ENCODE measurements around the gene TTYH3. TPM values are rescaled to one million over a fixed set of nuclear protein-coding genes. Genes with fewer than 3 reads are reported as not detected.
"Not testable (repeated sequence)": the region's sequence is repeated elsewhere in the genome, so short reads cannot be mapped to it uniquely, and the experiment has no call there.

The TTYH3 gene
- total RNA-seq, 1 experiment from 2014 or later: 278 TPM

- Histone ChIP-seq H3K27me3 (ENCODE audit: control insufficient read depth, insufficient read depth, low read length) (no peaks in the 10 kb centered on the region), H3K4me3 (ENCODE audit: low read depth in 2 of 2, low read length in 2 of 2) (no peak overlapping the region), H3K27ac (ENCODE audit: low read length) (no peak overlapping the region), H3K36me3 (ENCODE audit: control insufficient read depth, insufficient read depth, low read length) (no peaks in the 10 kb centered on the region), H3K4me1 (ENCODE audit: control insufficient read depth, insufficient read depth, low read length) (no peaks in the 10 kb centered on the region), H3K9me3 (ENCODE audit: control insufficient read depth, insufficient read depth, low read depth, low read length) (no peaks in the 10 kb centered on the region)
- DNase-seq (ENCODE audit: low read depth, low spot score) (no peak), ATAC-seq (peak; percentile 18; the same call in 1 of the 2 replicates)
- in situ Hi-C loops (cut with HindIII; ENCODE audit: low pct_unique_long_range_greater_than_20kb, low sequenced_read_pairs) (no loop called here), intact Hi-C loops (cut with micrococcal nuclease; ENCODE audit: unreplicated experiment) (no loop called here)
- CTCF ChIA-PET: no interaction called here
- BruUV-seq (replicated peaks): no TSS peak
- TF ChIP-seq POLR2AphosphoS5 (IDR thresholded peaks at IDR 0.05; ENCODE audit: low read depth, low read length): no peak
- TF ChIP-seq, protein P1, sequence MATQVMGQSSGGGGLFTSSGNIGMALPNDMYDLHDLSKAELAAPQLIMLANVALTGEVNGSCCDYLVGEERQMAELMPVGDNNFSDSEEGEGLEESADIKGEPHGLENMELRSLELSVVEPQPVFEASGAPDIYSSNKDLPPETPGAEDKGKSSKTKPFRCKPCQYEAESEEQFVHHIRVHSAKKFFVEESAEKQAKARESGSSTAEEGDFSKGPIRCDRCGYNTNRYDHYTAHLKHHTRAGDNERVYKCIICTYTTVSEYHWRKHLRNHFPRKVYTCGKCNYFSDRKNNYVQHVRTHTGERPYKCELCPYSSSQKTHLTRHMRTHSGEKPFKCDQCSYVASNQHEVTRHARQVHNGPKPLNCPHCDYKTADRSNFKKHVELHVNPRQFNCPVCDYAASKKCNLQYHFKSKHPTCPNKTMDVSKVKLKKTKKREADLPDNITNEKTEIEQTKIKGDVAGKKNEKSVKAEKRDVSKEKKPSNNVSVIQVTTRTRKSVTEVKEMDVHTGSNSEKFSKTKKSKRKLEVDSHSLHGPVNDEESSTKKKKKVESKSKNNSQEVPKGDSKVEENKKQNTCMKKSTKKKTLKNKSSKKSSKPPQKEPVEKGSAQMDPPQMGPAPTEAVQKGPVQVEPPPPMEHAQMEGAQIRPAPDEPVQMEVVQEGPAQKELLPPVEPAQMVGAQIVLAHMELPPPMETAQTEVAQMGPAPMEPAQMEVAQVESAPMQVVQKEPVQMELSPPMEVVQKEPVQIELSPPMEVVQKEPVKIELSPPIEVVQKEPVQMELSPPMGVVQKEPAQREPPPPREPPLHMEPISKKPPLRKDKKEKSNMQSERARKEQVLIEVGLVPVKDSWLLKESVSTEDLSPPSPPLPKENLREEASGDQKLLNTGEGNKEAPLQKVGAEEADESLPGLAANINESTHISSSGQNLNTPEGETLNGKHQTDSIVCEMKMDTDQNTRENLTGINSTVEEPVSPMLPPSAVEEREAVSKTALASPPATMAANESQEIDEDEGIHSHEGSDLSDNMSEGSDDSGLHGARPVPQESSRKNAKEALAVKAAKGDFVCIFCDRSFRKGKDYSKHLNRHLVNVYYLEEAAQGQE (IDR thresholded peaks at IDR 0.05; ENCODE audit: insufficient read depth in 1 of 2, low read depth in 2 of 2, low read length in 1 of 2): no peak
- no peak for TF ChIP-seq SIN3A (IDR thresholded peaks at IDR 0.05; ENCODE audit: borderline replicate concordance, insufficient read depth, low read depth, low read length)
- TF ChIP-seq CTCF (IDR thresholded peaks at IDR 0.05): no peak
- no peak for TF ChIP-seq TCF7L2 (IDR thresholded peaks at IDR 0.05; ENCODE audit: low read depth, low read length)
- POLR2A ChIA-PET: no interaction called here
These were observed 44.0 kb upstream of the TTYH3 start for GRCh38 chr7:2587778-2588177.

DNA sequence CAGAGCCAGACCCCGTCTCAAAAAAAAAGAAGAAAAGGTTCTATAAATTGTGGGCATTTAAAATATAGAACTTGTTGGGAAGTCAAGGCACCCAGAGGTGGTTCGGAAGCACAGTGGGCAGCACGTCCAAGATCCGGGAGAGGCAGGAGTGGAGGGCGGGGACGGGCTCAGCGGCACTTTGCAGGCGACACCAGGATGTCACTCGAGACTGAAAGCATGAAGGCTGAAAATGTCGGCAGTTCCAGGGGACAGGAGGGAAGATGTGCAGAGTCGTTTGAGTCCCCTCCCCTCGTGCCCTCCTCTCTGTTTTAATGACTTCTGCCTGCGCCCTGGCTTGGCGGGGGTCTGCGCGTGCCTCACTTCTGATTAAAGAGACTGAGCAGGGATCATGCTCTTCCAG lies 42.4 kb upstream of the TTYH3 start:
- no peak overlapping the region for H3K4me3 ChIP-seq (ENCODE audit: low read depth in 2 of 2, low read length in 2 of 2)
- H3K9me3 ChIP-seq (ENCODE audit: control insufficient read depth, insufficient read depth, low read depth, low read length): no peaks in the 10 kb centered on the region
- intact Hi-C loops (cut with micrococcal nuclease; ENCODE audit: unreplicated experiment): no loop called here
- ATAC-seq (no peak), DNase-seq (ENCODE audit: low read depth, low spot score) (no peak)
- H3K4me1 ChIP-seq (ENCODE audit: control insufficient read depth, insufficient read depth, low read length): no peaks in the 10 kb centered on the region
- no TSS peak for BruUV-seq (replicated peaks)
- in situ Hi-C loops (cut with HindIII; ENCODE audit: low pct_unique_long_range_greater_than_20kb, low sequenced_read_pairs): no loop called here
- H3K27ac ChIP-seq (ENCODE audit: low read length): no peak overlapping the region
- ChIA-PET CTCF (no interaction called here), POLR2A (interaction anchor here (0.6 kb wide), 1 partner anchor 530 kb away, joined by 3 read pairs; no protein-coding TSS in a partner anchor)
- H3K27me3 ChIP-seq (ENCODE audit: control insufficient read depth, insufficient read depth, low read length): no peaks in the 10 kb centered on the region
- H3K36me3 ChIP-seq (ENCODE audit: control insufficient read depth, insufficient read depth, low read length): no peaks in the 10 kb centered on the region
- TF ChIP-seq, protein P1 (IDR thresholded peaks at IDR 0.05; ENCODE audit: insufficient read depth in 1 of 2, low read depth in 2 of 2, low read length in 1 of 2): no peak
- TF ChIP-seq TCF7L2 (IDR thresholded peaks at IDR 0.05; ENCODE audit: low read depth, low read length): no peak
- no peak for TF ChIP-seq CTCF (IDR thresholded peaks at IDR 0.05)
- no peak for TF ChIP-seq POLR2AphosphoS5 (IDR thresholded peaks at IDR 0.05; ENCODE audit: low read depth, low read length)
- TF ChIP-seq SIN3A (IDR thresholded peaks at IDR 0.05; ENCODE audit: borderline replicate concordance, insufficient read depth, low read depth, low read length): no peak

DNA sequence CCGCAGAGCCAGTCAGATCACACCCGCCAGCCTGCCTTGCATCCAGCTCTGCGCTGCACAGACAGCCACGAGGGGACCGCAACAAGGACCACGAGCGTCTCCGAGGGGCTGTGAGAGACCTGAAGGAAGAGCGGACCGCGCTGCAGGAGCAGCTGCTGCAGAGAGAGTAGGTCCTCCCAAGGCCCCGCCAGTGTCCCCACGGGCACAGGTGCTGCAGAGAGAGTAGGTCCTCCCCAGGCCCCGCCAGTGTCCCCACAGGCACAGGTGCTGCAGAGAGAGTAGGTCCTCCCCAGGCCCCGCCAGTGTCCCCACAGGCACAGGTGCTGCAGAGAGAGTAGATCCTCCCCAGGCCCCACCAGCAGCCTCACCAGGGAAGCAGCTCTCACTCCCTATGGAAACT lies 41.8 kb upstream of the TTYH3 start:
- peak; percentile 41; the same call in 1 of the 2 replicates for ATAC-seq
- DNase-seq (ENCODE audit: low read depth, low spot score); in situ Hi-C loops (cut with HindIII; ENCODE audit: low pct_unique_long_range_greater_than_20kb, low sequenced_read_pairs); H3K9me3 ChIP-seq (ENCODE audit: control insufficient read depth, insufficient read depth, low read depth, low read length); intact Hi-C loops (cut with micrococcal nuclease; ENCODE audit: unreplicated experiment); CTCF ChIA-PET; H3K4me3 ChIP-seq (ENCODE audit: low read depth in 2 of 2, low read length in 2 of 2); H3K36me3 ChIP-seq (ENCODE audit: control insufficient read depth, insufficient read depth, low read length); BruUV-seq (replicated peaks); POLR2A ChIA-PET; H3K4me1 ChIP-seq (ENCODE audit: control insufficient read depth, insufficient read depth, low read length); H3K27ac ChIP-seq (ENCODE audit: low read length); H3K27me3 ChIP-seq (ENCODE audit: control insufficient read depth, insufficient read depth, low read length): not testable (repeated sequence)

All from Panc1 (cell line).